CD4-positive, alpha-beta T cell treated with Interleukin-17A for 4 hours (primary cell): Measurements from ENCODE around the gene SLC38A11.

Experiments used
- DNase-seq: peaks from one replicate; pipeline ENCODE4 v3.0.0-alpha.2; 2020; ENCODE audit warnings: mixed read lengths

The SLC38A11 gene

DNA sequence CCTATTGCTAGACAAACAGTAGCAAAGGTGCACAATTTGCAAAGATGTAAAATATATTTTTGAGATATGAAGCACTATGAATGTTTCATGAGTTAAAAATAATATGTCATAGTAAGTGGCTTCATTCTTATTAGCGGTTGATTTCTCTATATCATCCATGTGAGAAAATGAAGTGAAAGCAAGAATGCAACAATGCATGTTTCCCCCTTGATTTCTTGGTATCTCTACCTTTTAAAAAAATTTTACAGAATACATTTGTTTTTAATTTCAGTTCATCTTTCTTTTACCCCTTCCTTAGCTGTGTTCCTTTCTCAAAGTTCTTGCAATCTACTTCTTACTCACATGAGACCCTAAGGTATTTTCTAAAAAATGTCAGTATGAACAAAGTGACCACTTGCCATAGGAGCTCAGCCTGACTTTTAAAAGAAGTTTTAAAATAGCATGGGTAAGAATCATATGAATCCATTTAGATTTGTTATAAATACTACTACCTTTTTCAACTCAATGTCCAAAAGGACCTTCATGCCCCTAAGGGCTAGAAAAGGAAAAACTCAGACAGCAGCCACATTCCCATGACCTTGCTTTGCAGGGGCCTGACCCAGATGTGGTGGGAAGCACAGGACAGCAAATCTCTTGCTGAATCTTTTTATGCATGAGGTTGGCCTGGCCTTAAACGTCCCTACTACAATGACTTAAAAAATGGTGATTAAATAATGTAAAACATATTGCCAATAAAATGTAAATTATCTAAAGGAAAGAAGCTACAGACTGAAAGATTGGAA lies 14.8 kb upstream of the SLC38A11 start:
- no peak for DNase-seq

DNA sequence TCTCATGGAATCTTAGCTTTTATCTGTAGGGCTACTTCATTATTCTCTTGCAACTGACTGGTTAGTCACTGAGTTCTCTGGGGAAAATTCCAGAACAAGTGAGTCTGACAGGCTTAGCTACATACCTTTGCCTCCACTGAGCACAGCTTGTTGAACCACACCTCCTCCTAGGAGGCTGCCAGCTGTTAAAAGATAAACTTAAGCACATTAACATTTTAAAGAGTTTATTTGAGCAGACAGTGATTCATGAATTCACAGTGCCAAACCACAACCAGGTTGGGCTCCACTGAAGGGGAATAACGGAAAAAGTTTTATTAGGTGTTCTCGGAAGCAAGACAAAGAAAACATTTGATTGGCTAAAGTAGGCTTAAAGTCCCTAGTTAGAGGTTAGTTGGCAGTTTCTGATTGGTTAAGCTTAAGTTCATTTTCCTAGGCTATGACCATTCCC lies 12.5 kb upstream of the SLC38A11 start:
- DNase-seq: no peak

DNA sequence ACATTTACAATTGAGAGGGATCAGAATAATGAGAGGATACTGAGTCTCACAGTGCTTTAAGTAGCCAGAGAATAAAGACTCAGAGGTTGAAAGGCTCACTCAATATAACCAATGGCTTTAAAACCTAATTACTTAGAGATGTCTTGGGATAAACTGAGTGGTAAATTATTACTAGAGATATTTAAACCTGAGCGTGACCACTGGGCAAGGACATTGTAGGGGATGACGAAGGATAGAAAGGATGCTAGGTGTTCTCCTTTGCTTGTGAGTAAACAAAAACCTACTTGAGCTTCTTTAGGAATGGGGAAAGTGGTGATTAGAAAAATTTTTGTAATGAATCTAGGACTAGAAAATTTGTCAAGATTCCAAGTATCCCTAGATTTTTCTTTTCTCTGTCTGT lies 12.0 kb upstream of the SLC38A11 start:
- DNase-seq: no peak

DNA sequence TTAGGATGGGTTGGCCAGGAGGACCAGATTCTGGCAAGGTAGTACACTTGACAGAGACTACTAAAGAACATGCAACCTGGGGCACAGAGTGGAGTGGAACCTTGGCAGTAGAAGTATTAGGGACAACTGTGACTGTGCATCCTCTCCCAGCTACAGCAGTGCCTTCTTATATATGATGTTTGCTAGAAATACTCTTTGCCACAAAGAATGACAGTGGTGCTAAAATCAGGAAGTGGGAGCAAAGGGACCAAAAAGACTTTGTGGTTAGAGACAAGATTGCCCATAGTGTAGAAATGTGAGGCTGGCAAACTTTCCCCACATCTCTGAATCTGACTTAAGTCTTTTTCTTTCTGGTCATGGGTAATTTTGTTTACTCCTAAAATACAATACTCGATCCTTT lies 9.4 kb upstream of the SLC38A11 start:
- DNase-seq: no peak

DNA sequence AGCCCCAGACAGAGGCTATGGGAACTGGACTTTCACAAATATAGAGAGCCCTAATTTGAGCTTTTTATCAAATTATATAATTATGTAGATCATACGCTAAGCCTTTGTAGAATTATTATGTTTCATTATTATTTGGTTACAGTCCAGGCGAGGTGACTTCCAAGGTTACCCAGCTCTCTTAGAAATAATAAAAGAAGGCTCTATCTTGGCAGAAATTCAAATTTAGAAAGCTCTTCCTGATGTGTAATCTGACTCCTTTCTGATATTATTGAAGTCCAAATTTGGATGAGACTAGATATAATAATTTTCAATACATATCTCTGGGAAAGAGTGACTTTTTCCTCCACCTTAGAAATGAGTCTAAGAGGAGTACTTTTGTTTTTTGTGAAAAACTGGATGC lies 4.8 kb upstream of the SLC38A11 start:
- DNase-seq: no peak

DNA sequence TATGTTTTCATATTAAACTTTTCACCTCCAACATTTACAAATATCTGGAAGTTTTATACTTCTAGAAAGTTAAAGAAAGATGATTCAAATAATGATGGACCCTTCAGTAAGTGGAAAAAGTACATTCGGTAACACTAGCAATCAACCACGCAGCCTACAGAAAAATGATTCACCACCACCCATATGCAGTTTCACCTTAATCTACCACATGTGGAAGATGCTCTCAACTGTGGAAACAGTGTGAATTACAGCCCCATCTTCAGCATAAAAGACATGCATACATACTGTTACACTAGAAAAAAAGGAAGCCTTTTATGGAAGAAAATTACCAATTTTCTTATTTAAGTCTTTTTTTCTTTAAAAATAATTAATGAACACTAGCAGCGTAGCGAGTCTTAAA lies 1.1 kb downstream of the SLC38A11 start:
- DNase-seq: no peak

DNA sequence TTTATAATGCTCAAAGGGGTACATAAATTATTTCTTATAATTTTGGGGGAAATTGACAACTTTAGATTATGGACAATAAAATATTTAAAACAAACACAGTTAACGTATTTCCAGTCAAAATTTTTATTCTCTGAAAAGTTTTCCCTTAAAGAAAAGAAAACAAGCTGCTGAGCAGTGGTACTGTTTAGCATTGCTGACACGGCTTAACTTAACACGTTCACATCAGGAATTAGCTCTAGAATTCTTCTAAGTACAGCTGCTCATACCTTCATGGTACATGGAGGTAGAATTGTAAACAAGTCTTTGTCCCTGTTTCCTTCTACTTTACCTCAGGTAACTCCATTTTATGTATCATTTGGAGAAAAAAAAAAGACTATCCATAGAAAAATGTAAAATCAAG lies 2.0 kb downstream of the SLC38A11 start:
- no peak for DNase-seq

DNA sequence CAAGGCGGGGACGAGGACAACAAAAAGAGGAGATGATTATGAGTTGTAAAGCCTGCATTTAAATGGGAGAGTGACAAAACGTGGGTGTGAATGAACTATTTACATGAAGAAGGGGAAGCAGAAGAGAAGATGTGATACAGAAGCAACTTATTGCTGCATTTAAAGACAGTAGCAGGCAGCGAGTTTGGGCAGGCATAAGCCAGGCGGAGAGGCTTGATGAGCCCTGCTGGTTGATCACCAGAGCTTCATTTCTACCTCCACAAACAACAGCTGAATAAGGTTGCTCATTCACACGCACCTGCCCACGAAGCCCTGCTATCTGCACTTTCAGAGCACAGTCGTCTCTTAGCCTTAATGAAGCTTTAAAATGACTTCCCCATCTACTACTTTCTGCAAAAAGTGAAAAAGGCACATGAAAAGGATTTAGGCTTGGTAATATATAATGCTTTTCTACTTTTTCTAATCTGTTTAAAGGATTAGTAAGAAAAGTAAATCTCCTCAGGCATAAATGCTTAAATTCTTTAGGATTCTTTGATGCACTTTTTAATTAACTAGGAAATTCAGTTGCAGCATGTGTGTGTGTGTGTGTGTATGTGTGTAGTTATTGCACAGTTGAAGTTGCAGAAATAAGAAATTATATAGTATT lies 3.1 kb downstream of the SLC38A11 start:
- no peak for DNase-seq

DNA sequence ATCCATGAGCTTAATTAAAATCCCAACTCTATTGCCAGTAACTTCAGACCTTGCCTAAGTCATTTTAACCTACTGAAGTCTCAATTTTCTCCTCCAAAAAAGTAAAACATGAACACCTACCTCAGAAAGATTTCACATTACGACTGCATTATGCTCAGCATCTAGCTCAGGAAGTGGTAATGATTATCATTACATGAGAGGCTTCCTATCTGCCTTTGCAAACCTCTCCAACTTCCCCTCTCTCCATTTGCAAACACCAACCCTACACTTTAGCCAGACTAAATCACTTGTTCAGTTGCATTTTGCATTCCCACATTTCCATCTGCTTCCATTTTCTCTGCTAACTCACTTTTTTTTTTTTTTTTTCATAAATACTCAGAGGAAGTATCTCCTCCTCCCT lies 6.8 kb downstream of the SLC38A11 start:
- DNase-seq: no peak

DNA sequence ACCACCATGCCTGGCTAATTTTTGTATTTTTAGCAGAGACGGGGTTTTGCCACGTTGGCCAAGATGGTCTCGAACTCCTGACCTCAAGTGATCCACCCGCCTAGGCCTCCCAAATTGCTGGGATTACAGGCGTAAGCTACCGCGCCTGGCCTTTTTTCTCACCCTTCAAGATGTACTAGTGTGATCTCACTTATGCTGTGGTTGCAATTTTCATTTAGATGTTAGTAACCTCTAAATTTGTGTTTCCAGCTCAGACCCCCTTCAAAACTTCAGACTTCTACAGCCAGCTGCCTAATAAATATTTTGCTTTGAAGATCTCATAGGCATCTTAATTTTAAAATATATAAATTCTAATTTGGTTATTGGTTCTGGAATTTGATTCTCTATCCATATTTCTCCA lies 8.0 kb downstream of the SLC38A11 start:
- no peak for DNase-seq

DNA sequence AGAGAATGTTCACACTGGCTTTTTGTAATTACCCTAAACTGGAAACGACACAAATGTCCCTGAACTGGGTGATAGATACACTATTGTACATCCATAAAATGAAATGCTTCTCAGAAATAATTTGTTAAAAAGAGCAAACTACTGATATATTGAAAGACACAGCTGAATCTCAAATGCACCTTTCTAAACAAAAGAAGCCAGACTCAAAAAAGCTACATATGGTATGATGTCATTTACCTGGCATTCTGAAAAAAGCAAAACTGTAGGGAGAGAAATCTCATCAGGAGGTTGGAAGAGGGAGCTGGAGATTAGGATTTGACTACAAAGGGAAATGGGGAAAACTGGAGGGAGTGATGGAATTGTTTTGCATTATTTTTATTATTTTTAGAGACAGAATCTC lies 12.0 kb downstream of the SLC38A11 start:
- DNase-seq: no peak

DNA sequence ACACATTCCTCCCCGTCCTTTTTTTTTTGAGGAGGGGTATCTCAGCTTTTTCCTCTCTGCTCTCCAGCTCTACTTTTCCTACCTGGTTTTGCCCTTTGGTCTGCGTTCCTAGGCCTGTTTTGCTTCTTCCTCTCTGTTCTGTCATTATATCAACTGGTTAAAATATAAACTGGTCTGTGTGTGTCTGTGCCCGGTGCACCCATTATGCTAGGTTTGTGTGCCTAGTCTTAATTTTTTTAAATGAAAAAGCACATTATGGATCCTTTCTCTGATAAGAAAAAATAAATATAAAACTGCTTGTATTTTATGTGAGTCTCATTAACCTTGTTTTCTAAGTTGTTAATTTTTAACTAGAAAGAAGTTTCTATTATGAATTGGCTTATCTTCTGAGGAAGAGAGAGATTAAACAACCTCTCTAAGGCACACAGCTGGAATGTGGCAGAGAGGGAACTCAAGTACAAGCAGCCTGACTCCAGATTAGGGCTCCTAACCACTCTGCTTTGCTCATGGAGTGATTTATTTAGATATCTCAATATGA lies 17.4 kb downstream of the SLC38A11 start:
- no peak for DNase-seq

DNA sequence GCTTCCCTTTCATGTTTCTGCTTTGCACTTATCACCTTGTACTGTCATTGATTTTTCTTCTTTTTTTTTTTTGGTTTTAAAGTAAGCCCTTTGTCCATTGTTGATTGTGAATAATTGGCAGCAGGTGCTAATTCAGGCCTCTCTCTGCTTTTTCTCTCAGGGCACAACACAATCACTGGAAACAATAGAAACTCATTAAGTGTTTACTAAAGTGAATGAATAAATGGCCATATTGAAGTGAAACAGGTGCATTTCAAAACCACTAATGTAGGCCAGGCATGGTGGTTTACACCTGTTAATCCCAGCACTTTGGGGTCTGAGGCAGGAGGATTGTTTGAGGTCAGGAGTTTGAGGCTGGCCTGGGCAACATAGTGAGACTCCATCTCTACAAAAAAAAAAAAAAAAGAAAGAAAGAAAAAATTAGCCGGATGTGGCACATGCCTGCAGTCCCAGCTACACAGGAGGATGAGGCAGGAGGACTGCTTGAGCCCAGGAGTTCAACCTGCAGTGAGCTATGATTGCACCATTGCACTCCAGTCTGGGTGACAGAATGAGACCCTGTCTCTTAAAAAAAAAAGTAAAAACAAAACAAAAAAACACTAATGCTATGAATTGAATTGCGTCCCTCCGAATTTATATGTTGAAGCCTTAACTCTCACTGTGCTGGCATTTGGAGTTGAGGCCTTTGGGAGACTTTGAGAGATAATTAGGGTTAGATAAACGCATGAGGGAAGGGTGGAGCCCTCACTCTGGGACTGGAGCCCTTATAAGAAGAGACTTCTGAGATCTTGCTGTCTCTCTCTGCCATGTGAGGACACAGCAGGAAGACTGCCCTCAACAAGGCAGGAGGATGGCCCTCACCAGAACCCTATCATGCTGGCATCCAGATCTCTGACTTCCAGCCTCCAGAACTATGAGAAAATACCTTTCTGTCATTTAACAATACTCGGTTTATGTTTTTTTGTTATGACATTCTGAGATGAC lies 19.9 kb downstream of the SLC38A11 start:
- no peak for DNase-seq

DNA sequence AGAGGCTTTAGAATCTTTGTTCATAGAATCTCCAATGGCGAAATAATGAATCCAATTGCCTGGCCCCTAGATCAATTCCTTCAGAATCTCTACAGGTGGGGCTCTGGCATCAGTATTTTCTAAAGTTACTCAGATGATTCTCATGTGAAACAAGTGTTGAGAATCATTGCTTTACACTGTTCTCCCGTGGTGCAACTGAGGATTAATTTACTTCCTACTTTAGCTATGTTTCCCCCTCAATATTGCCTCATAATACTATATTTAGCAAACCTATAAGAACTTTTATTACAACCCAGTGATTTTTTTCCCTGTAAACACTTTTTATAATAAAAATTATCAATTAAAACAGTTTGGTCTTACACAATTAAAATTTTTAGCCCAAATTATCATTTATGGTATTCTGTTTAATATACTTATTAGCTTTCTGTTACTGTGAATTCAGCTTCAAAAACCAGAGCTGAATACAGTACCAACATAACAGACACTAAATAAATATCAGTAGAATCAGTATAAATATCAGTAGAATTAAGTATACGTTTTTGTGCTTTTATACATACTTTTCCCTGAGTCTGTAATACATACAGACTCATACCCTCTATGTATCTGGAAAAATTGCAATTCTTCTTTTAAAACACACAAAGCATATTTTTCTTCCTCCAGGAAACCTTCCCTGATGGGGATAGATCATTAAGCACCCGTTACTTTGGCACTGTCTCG lies 20.8 kb downstream of the SLC38A11 start:
- no peak for DNase-seq

DNA sequence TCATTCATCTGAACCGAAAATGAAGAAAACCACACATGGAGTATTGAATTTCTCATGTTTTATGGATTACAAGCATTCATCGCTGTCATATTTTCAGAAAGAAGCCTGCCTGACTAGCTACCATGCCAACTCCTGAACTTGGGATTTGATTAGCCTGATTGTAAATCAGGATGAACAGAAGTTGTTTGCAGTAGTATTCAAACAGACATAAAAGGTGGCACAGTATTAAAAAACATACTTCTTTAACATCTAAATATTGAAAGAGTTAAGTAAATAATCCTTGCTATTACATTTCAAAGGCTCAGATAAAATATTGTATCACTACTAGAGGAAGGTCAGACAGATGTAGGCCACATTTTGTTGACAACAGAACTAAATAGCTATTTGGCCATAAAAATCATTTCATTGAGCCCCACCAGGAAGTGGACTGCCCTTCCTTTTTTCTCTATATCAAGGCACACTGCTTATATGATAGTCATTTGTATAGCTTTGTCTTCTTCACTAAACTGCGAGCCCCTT lies 21.6 kb downstream of the SLC38A11 start:
- no peak for DNase-seq

DNA sequence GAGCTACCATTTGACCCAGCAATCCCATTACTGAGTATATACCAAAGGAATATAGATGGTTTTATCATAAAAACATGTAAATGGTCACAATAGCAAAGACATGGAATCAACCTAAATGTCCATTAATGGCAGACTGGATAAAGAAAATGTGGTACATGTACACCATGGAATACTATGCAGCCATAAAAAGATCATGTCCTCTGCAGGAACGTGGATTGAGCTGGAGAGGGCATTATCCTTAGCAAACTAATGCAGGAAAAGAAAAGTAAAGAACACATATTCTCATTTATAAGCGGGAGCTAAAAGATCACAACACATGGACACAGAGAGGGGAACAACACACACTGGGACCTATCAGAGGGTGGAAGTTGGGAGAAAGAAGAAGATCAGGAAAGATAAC lies 22.9 kb downstream of the SLC38A11 start:
- no peak for DNase-seq

DNA sequence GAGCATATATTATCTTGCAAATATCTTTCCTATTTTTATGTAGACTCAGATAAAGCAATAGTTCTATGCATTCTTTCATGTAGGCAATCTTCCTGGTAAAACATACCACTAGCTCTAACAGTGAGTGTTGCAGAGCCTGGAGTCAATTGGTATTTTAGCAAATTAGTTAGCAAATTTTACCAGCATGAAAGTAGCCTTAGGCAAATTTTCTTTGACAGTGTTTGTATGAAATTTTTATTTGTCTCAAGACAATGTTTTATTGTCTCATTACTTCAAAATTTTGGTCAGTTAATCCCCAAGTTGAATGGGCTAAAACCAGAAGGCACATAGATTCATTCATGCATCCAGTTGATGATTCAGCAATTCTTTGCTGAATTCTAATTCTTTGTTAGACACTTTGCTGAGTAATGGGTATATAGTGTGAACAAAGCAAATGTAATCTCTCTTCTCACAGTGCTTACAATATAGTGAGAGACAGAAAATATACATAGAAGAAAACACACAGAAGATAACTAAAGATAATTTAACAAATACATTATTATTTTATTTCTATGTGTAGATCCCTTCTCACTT lies 27.1 kb downstream of the SLC38A11 start:
- DNase-seq: no peak

DNA sequence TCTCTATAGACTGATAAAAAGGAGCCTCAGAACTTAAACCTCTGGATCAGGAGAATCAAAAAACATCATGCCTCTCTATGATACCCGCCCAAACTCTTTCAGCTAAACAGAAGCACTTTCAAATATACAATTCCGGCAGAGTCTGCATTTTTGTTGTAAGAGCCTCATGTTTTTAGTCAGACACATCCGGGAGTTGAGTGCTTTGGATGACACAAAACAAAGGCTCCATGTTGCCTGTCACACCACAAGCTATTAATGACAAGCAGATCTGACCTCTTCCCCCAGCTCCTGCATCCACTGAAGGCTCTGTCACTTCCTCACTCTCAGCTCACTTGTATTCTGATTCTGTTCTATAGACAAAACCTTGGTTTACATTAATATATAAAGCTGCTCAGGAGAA lies 33.2 kb downstream of the SLC38A11 start:
- no peak for DNase-seq

DNA sequence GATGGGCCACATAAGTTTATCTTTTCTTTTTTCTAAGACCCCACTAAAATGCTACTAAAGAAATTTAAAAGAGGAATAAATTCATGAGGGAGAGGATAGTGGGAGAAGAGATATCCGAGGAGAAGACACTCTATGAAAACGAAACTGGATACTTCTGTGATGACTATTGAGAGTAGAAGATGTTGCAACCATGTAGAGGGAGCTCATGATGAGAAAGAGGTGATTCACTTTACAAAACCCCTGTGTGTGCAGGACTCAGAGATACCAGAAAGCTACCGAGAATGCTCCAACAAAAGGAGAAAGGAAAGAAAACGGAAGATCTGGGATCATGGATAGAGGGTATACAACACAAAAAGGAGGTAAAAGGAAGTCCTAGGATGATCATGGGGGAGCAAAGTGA lies 34.9 kb downstream of the SLC38A11 start:
- no peak for DNase-seq

DNA sequence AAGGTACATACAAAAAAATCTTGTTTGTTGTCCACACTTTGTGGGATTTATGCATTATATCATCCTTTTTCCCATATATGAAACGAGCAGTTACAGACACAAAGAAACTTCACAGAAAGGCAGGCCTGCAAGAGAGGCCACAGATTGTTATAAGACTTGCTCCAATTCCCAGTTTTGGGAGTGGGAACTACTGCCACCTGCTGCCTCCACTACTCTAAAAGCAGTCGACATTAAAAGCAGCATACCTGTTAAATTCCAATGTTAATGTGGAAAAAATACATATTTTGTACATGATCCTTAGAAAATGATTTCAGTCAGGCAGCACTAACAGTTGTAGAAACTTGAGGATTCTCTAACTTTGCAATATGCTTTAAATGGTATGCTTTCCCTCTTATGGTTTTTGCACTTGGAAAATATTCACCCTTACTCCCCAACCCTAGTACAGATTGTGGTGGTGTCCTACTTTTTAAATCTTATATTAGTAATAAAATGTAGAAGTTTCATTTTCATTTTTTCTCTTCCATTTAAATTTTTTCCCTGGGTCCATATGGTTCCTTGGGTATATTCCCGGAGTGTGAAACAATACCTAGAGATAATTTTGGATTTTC lies 37.9 kb downstream of the SLC38A11 start:
- DNase-seq: no peak

DNA sequence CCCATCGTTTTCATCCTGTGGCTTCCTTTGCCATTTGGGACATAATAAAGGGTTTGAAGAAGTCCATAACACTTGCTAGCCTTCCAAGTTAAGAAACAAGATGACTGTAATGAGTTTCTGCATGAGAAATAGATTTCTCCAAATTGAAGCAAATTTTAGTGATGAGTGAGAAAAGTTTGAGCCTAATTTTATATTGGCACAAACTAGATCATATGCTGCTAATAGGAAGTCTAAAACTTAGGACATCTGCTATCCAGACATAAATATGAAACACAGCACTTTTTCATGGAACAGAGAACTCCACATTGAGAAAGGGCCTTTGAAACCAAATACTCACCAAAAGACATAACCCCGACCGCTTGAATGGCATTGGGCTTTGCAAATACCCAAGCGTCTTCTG lies 39.8 kb downstream of the SLC38A11 start:
- DNase-seq: no peak
